IMR-90 (cell line): ENCODE measurements around the gene PARP1.

Source experiments
- CEBPB ChIP-seq: IDR thresholded peaks from 2 replicates; pipeline ENCODE4 v1.6.1; 2012; ENCODE audit warnings: low read depth, low read length, improper control_type of control experiment
- MAFK ChIP-seq: IDR thresholded peaks from 2 replicates; pipeline ENCODE4 v1.6.1; 2012; ENCODE audit warnings: low read depth, low read length, improper control_type of control experiment
- MXI1 ChIP-seq: IDR thresholded peaks from 2 replicates; pipeline ENCODE4 v1.6.1; 2012; ENCODE audit warnings: low read depth, mild to moderate bottlenecking, low read length, moderate library complexity, borderline replicate concordance
- NFE2L2 ChIP-seq: fragments of 150-350 bp; IDR thresholded peaks from 2 replicates; pipeline ENCODE4 v1.6.1; 2016; ENCODE audit warnings: low read depth, mild to moderate bottlenecking, low read length
- POLR2A ChIP-seq: IDR thresholded peaks from 2 replicates; pipeline ENCODE4 v1.6.1; 2012; ENCODE audit warnings: mild to moderate bottlenecking, low read depth, low read length
- RCOR1 ChIP-seq: IDR thresholded peaks from 2 replicates; pipeline ENCODE4 v1.6.1; 2012; ENCODE audit warnings: mild to moderate bottlenecking, low read length, improper control_type of control experiment; ENCODE audit not compliant: insufficient replicate concordance
- TF ChIP-seq, protein P1 (sequence below): conservative IDR thresholded peaks from 2 replicates; pipeline ENCODE4 v1.5.1; 2012; ENCODE audit warnings: mild to moderate bottlenecking, low read depth, low read length, improper control_type of control experiment
- TF ChIP-seq, protein P2 (sequence below): fragments of 150-350 bp; IDR thresholded peaks from 2 replicates; pipeline ENCODE4 v1.6.1; 2017; ENCODE audit warnings: mild to moderate bottlenecking, antibody characterized with exemption, low read length, low read depth

DNA sequence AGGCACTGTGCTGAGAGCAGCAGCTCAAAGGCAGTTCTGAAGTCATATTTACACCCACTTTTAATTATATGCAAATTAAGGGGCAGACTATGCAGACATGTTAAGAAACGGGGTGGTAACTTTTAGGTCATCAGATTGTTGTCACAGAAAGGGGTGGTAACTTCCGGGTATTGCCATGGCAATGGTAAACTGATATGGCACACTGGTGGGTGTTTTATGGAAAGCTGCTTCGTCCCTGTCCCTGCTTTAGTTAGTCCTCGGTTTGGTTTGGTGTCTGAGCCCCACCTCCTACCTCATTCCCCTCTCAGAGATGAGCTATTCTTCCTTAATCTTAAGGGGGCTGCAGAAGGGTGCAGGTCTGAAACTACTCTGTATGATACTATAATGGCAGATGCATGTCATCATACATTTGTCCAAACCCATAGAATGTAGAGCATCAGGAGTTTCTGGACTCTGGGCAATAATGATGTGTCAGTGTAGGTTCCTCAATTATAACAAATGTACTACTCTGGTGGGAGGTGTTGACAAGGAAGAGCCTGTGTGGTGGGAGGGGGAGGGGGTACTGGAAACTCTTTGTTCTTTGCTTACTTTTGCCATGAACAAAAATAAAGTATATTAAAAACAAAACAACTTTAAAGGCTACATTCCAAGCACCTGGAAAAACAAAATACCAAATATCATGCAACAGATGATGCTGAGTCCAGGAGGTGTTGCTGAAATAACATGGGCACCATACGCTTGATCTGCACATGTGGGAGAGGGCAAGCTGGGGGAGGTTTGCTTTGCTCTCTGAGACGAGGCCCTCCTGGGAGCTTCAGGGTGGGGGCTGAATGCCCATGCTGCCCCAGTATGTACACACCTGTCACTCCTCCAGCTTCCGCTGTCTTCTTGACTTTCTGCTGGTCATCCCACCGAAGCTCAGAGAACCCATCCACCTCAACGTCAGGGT is 6.3 kb downstream of the PARP1 start:
- TF ChIP-seq, protein P1, sequence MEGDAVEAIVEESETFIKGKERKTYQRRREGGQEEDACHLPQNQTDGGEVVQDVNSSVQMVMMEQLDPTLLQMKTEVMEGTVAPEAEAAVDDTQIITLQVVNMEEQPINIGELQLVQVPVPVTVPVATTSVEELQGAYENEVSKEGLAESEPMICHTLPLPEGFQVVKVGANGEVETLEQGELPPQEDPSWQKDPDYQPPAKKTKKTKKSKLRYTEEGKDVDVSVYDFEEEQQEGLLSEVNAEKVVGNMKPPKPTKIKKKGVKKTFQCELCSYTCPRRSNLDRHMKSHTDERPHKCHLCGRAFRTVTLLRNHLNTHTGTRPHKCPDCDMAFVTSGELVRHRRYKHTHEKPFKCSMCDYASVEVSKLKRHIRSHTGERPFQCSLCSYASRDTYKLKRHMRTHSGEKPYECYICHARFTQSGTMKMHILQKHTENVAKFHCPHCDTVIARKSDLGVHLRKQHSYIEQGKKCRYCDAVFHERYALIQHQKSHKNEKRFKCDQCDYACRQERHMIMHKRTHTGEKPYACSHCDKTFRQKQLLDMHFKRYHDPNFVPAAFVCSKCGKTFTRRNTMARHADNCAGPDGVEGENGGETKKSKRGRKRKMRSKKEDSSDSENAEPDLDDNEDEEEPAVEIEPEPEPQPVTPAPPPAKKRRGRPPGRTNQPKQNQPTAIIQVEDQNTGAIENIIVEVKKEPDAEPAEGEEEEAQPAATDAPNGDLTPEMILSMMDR, result no peak
- TF ChIP-seq MXI1, result no peak
- no peak for TF ChIP-seq POLR2A
- TF ChIP-seq CEBPB, result no peak
- no peak for TF ChIP-seq RCOR1
- no peak for TF ChIP-seq MAFK
- no peak for TF ChIP-seq NFE2L2
- TF ChIP-seq, protein P2, sequence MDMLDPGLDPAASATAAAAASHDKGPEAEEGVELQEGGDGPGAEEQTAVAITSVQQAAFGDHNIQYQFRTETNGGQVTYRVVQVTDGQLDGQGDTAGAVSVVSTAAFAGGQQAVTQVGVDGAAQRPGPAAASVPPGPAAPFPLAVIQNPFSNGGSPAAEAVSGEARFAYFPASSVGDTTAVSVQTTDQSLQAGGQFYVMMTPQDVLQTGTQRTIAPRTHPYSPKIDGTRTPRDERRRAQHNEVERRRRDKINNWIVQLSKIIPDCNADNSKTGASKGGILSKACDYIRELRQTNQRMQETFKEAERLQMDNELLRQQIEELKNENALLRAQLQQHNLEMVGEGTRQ, result no peak
